Peyer's patch (tissue), 4 donors: ENCODE measurements around the gene HAUS1.

ENCODE experiments used
- POLR2A ChIP-seq, 2 donors: fragments of 450-650 bp; IDR thresholded peaks; one replicate each; pipeline ENCODE4 v1.5.1; 2017; ENCODE audit warnings: antibody characterized with exemption in 2 of 2, mild to moderate bottlenecking in 2 of 2, moderate library complexity in 2 of 2
- TF ChIP-seq, protein P1 (sequence below), 6 experiments: fragments of 450-650 bp in 4 of 6; fragments of 200-600 bp in 2 of 6; sonication (generic) in 1 of 6; IDR thresholded peaks; one replicate each; pipeline ENCODE4 v1.5.1; 2017 to 2019; ENCODE audit warnings: antibody characterized with exemption in 6 of 6, mild to moderate bottlenecking in 3 of 6, moderate library complexity in 1 of 6

GRCh38 chr18:46152436-46152807 lies 48.2 kb downstream of the HAUS1 start:
- TF ChIP-seq POLR2A (IDR thresholded peaks at IDR 0.05) = no peak
- TF ChIP-seq, protein P1, sequence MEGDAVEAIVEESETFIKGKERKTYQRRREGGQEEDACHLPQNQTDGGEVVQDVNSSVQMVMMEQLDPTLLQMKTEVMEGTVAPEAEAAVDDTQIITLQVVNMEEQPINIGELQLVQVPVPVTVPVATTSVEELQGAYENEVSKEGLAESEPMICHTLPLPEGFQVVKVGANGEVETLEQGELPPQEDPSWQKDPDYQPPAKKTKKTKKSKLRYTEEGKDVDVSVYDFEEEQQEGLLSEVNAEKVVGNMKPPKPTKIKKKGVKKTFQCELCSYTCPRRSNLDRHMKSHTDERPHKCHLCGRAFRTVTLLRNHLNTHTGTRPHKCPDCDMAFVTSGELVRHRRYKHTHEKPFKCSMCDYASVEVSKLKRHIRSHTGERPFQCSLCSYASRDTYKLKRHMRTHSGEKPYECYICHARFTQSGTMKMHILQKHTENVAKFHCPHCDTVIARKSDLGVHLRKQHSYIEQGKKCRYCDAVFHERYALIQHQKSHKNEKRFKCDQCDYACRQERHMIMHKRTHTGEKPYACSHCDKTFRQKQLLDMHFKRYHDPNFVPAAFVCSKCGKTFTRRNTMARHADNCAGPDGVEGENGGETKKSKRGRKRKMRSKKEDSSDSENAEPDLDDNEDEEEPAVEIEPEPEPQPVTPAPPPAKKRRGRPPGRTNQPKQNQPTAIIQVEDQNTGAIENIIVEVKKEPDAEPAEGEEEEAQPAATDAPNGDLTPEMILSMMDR (IDR thresholded peaks at IDR 0.05) = no peak
